Endothelial cell of umbilical vein (primary cell): ENCODE measurements around the gene USP34.

ENCODE experiments used
- CTCF ChIP-seq, 2 donors: IDR thresholded peaks; 1 replicate in 1 of 2; 2 replicates in 1 of 2; pipeline ENCODE4 v1.5.1; 2011; ENCODE audit warnings: low read length in 2 of 2, mild to moderate bottlenecking in 2 of 2, moderate library complexity in 2 of 2, control low read depth in 1 of 2, inconsistent platforms in 1 of 2, low read depth in 1 of 2; ENCODE audit not compliant: insufficient read depth in 1 of 2; ENCODE audit errors: extremely low read depth in 1 of 2
- EZH2 ChIP-seq: IDR thresholded peaks from 2 replicates; pipeline ENCODE4 v1.6.1; 2012; ENCODE audit warnings: borderline replicate concordance, low read depth, mild to moderate bottlenecking, moderate library complexity, low read length, inconsistent platforms; ENCODE audit not compliant: severe bottlenecking
- GATA2 ChIP-seq: IDR thresholded peaks from 2 replicates; pipeline ENCODE4 v1.7.0; 2011; ENCODE audit warnings: low read depth, mild to moderate bottlenecking, moderate library complexity, mixed read lengths, low read length; ENCODE audit not compliant: insufficient read length, insufficient read depth
- JUN ChIP-seq: IDR thresholded peaks from 2 replicates; pipeline ENCODE4 v1.6.1; 2011; ENCODE audit warnings: borderline replicate concordance, low read depth; ENCODE audit not compliant: insufficient read length, insufficient read depth
- MAX ChIP-seq: IDR thresholded peaks from 2 replicates; pipeline ENCODE4 v1.6.1; 2011; ENCODE audit not compliant: insufficient read depth, insufficient read length
- POLR2A ChIP-seq: IDR thresholded peaks from 2 replicates; pipeline ENCODE4 v1.6.1; 2012; ENCODE audit warnings: low read depth, mild to moderate bottlenecking, control low read depth, low read length

- no peak for TF ChIP-seq CTCF (IDR thresholded peaks at IDR 0.05; ENCODE audit: extremely low read depth in 1 of 2, insufficient read depth in 1 of 2, low read depth in 1 of 2, low read length in 2 of 2)
- no peak for TF ChIP-seq MAX
- TF ChIP-seq POLR2A = no peak
- TF ChIP-seq GATA2 = no peak
- TF ChIP-seq JUN = no peak
- no peak for TF ChIP-seq EZH2
Observed at GRCh38 chr2:61356261-61356957, 114.5 kb downstream of the USP34 start.
